HG03521 (cell line): ENCODE results near the gene SPPL2A.
"Not testable (repeated sequence)": the region's sequence is repeated elsewhere in the genome, so short reads cannot be mapped to it uniquely, and the experiment has no call there.

ENCODE experiments used
- ATAC-seq: cut with Tn5 transposase; IDR thresholded peaks from one replicate; pipeline ENCODE4 v1.9.1; 2021; ENCODE audit warnings: mild to moderate bottlenecking, moderate library complexity; ENCODE audit not compliant: unreplicated experiment

SPPL2A gene

GRCh38 chr15:50694634-50695165, 70.8 kb downstream of the SPPL2A start:
- not testable (repeated sequence) for ATAC-seq

GRCh38 chr15:50687302-50687902, 78.1 kb downstream of the SPPL2A start:
- ATAC-seq = no peak

GRCh38 chr15:50686469-50687301, 78.8 kb downstream of the SPPL2A start, which contains the start of gene TRPM7:
Gene TRPM7, minus strand, starts transcription at chr15:50686797. Its CDS starts 264 bp downstream, at chr15:50686533.
- ATAC-seq = peak; percentile 87

- peak; percentile 37 for ATAC-seq
Measured at GRCh38 chr15:50685976-50686468, 79.5 kb downstream of the SPPL2A start.

DNA sequence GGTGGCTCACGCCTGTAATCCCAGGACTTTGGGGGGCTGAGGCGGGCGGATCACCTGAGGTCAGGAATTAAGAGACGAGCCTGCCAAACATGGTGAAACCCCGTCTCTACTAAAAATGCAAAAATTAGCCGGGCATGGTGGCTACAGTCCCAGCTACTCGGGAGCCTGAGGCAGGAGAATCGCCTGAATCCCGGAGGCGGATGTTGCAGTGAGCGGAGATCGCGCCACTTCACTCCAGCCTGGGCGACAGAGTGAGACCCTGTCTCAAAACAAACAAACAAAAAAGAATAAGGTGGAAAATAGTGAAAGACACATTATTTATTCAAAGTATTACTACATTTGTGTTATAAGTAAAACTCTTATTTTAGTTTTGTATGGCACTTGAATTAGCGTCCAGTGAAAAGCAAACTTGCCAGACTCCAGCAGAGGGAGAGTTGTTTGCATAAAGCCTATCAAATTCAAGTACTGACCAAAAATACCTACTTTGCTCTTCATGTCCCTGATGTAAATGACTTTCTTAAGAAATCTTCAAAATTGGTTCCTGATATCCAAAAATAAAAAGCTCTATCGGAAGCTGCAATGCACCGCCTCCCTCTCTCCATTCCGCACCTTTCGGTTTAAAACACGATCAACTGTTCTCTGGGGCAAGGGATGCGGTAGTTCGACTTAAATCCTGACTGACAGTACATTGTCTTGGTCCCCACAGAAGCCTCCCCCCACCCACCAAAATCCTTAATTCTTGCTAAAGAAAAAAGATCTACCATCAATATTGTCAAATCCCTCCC, 80.1 kb downstream of the SPPL2A start:
- no peak for ATAC-seq

DNA sequence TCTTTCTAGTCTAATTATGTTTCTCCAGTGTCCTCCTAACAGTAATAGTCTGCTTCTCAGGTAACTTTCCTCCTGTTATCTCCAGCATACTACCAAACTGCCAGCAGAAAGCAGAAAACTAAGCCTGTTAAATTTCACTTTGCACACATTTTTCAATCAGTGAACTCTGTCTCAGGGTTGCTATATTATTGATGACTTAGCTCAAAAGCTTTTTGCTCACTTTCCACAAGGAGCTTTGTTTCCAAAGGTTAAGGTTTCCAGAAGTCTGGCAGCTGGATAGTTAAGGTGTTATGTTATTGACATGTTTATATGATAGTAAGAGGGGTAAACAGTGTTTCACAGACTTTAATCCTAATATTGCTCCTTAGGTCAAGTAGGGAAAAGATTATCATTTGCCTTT, 84.0 kb downstream of the SPPL2A start:
- no peak for ATAC-seq

DNA sequence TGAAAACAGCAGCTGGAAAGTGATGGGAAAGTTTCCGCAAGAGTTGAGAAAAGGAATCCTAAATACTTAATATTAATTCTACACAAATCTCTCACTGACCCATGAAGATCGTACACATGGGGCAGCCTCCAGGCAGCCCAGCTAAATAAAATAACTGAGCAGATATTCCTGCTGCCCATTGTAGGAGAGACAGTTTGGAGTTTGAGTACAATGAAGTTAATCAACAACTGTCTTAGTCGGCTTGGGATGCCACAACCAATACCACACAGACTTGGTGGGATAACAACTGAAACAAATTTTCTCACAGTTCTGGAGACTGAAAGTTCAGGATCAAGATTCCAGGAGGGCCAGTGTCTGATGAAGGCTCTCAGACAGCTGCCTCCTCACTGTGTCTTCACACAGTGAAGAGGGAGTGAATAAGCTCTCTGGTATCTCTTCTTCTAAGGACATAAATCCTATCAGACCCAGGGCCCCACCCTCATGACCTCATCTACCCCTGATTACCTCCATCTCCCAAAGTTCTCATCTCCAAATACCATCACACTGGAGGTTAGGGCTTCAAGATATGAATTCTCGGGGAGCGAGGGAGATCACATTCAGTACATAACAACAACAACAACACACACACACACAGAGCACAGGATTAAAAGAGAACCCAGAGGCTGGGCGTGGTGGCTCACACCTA, 88.6 kb downstream of the SPPL2A start:
- ATAC-seq = no peak

GRCh38 chr15:50675535-50676144, 89.9 kb downstream of the SPPL2A start:
- no peak for ATAC-seq

GRCh38 chr15:50670115-50670514, 95.4 kb downstream of the SPPL2A start:
- ATAC-seq = no peak

- ATAC-seq = no peak
Measured at GRCh38 chr15:50669611-50670010, 95.9 kb downstream of the SPPL2A start.

- ATAC-seq = no peak
Measured at GRCh38 chr15:50665938-50666337, 99.6 kb downstream of the SPPL2A start.

- ATAC-seq = no peak
Measured at GRCh38 chr15:50655555-50655954, 110.0 kb downstream of the SPPL2A start.

- ATAC-seq = no peak
Measured at GRCh38 chr15:50653156-50653743, 112.3 kb downstream of the SPPL2A start.

- ATAC-seq = no peak
Measured at GRCh38 chr15:50652671-50653070, 112.8 kb downstream of the SPPL2A start.
